Esophagus squamous epithelium (tissue), 4 donors: ENCODE data around the gene ATXN1.

ENCODE experiments used
- CTCF ChIP-seq, 6 experiments: fragments of 450-650 bp in 4 of 6; fragments of 200-600 bp in 2 of 6; sonication (generic) in 2 of 6; IDR thresholded peaks; one replicate each; pipeline ENCODE4 v1.5.1; 2016 to 2019; ENCODE audit warnings: antibody characterized with exemption in 6 of 6, mild to moderate bottlenecking in 4 of 6, moderate library complexity in 4 of 6
- POLR2A ChIP-seq, 4 donors: fragments of 450-650 bp; IDR thresholded peaks; one replicate each; pipeline ENCODE4 v1.6.1; 2017; ENCODE audit warnings: antibody characterized with exemption in 4 of 4, mild to moderate bottlenecking in 4 of 4, moderate library complexity in 3 of 4

- no peak for TF ChIP-seq CTCF (IDR thresholded peaks at IDR 0.05)
- TF ChIP-seq POLR2A (IDR thresholded peaks at IDR 0.05): no peak
Observed at GRCh38 chr6:16728513-16729182, 32.6 kb downstream of the ATXN1 start.
